GM12874 (cell line): ENCODE data around the gene KLHL11.

Experiments
- TF ChIP-seq, protein P1 (sequence below): IDR thresholded peaks from 2 replicates; pipeline ENCODE4 v1.5.1; 2011; ENCODE audit warnings: low read depth, mild to moderate bottlenecking, control low read depth, low read length, moderate library complexity; ENCODE audit not compliant: insufficient read depth

Gene KLHL11

DNA sequence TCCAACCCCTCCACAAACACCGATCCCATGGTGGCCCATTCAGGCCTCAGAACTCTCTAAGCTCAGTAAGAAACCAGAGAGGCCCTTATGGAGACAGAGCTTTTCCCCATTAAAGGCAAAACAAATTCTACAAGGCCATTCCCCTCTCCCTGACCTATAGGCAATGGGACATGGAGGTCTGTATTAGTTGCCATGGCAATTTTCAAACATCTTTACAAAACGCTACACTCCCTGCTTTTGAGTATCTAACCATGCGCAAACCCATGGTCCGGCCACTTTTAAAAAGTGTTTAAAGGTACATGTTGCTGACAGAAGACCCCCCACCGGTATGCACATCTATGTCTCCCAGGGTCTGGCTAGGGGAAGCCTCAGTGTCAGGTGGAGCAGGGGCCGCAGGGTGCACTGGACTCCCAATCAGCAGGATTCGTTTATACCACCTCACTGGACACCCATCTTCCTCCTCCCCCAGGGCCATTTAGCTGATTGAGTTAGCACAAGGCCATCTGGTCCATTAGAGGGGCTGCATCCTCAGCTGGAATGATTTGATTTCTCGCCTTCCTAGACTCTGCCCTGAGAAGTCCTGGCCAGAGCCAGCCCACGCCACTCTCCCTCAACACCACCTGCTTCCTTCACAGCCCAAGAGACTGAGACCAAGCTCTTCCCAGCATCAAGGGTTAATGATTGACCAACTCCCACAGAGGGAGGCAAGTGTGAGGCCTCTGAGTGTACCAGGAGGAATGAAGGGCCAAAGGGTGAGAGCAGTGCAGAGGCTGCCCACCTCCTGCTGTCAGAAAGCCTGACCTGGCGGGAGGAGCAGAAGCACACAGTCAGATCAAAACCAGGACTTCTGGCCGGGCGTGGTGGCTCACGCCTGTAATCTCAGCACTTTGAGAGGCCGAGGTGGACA, 42.7 kb upstream of the KLHL11 start:
- TF ChIP-seq, protein P1, sequence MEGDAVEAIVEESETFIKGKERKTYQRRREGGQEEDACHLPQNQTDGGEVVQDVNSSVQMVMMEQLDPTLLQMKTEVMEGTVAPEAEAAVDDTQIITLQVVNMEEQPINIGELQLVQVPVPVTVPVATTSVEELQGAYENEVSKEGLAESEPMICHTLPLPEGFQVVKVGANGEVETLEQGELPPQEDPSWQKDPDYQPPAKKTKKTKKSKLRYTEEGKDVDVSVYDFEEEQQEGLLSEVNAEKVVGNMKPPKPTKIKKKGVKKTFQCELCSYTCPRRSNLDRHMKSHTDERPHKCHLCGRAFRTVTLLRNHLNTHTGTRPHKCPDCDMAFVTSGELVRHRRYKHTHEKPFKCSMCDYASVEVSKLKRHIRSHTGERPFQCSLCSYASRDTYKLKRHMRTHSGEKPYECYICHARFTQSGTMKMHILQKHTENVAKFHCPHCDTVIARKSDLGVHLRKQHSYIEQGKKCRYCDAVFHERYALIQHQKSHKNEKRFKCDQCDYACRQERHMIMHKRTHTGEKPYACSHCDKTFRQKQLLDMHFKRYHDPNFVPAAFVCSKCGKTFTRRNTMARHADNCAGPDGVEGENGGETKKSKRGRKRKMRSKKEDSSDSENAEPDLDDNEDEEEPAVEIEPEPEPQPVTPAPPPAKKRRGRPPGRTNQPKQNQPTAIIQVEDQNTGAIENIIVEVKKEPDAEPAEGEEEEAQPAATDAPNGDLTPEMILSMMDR, result no peak

DNA sequence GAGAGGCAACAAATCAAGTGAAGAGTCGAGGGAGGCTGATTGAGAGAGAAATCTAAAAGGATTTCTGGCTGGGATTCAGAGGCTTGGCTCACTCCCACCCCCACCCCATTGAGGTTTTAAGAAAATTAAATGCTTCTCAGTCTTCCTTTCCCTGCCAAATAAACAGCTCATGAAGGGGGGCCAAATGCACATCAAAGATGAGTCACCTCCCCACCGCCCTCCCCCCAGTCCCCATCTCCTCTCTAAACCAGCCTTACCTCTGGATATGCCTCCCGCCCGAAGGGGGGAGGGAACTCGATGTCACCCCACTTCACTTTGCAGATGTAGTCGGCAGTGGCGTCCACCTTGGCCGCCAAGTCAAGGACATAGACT, 41.9 kb upstream of the KLHL11 start:
- TF ChIP-seq, protein P1, result no peak

DNA sequence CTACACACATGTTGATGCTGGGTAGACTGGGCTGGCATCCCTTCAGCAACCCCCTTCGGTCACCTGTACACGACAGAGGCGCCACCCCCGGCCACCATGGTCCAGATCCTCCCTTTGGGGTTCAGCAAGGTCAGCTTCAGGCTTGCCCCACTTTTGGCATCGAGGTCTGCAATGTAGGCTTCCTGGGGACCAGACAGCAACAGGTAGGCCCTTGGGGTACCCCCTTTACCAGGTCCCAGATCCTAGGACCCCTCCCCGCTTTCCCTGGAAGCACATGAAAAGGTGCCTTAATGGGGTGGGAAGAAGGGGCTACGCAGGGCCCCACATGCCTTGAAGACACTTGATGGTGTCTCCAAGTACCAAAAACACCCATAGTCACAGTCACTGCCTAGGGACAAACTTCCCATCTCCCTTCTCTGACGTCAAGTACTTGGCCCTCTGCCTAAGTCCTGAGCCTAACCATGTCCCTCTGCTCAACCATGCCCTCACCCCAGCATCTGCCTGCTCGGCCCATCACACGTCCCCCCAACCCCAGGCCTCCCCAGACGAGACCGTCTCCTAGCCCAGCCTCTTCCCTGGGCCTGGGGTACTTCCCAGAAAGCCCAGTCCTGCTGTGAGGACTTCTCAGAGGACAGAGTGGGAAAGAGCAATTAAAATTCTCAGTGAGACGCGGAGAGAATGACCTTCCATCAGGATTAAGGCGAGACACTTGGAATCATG, 41.4 kb upstream of the KLHL11 start:
- TF ChIP-seq, protein P1, result no peak

DNA sequence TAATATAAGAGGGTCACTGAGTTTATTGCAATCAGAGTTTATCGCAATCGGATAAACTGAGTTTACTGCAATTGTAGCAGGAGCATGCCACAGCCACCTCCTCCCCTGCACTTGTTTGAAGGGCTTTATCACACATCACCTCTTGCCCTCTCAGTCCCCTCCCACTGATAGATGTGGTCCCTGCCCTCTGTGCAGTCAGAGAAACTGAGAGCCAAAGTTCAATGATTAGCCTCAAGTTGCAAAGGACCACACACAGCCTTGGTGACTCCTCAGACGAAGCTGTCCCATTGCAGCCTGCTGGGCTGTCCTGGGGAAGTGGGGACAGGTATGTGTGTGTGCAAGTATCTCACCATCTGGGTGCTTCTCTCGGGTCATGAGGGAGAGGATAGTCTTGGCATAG, 39.9 kb upstream of the KLHL11 start:
- TF ChIP-seq, protein P1, result no peak

DNA sequence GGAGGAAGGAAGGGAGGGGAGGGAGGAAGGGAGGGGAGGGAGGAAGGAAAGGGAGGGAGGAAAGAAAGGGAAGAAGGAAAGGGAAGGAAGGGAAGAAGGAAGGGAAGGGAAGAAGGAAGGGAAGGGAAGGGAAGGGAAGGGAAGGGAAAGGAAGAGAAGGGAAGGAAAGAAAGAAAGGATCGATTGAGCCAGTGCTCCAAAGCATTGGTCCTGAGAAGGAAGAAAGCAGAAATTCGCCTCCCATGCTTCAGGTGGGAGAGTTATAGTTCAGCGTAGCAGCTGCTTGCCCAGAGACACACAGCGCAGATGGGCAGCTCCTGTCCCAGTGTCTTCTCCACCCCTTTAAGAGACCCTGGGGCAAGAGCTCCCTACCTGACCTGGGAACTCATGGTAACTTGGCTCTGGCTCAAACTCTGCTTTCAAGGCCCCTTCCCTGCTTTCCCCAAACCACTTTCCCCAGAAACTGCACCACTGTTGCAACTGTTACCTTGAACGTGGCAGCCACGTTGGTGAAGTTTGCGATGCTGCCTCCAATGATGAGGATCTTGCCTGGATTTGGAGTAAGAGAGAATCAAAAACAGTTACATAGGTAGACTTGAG, 39.1 kb upstream of the KLHL11 start:
- TF ChIP-seq, protein P1, result no peak

DNA sequence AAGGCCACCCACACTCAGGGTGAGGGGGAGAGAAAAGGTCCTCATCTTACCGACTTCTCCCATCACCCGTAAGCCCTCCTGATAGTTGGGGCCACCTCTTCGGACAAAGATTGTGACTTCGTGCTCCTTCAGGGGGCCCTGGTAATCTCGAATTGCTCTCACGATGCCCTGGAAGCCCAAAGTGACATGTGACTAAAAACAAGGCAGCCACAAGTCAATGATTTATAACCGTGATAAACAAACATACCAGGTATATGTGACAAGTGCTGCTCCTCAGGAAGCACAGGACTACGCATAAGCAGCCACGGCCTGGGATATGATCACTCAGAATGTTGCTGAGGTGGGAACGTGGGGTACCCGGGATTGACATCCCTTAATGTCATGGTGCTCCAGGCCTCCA, 36.4 kb upstream of the KLHL11 start:
- TF ChIP-seq, protein P1, result no peak

DNA sequence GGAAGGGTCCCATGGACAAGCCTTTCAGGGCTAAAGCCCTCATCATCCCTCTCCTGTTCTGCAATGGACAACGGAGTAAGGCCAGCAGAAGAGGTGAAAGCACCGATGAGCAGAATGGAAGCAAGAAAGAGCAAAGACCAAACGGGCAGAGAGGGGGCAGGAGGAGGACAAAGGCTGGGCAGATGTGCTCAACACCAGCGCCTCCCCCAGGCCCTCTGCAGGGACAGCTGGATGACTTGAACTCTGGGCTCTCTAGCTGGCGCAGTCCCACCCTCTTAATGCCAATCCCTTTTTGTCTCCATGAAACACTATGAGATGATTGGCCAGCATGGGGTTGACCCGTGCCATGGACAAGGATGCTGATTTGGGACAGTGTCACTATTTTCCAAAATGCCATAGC, 31.5 kb upstream of the KLHL11 start:
- TF ChIP-seq, protein P1, result no peak
